Ureter (tissue), 1 donor: ENCODE data around the gene GNA15. TPM values are rescaled to one million over a fixed set of nuclear protein-coding genes. Genes with fewer than 3 reads are reported as not detected.

Experiments used
- DNase-seq: peaks from one replicate; pipeline ENCODE4 v3.0.0-alpha.2; 2020; ENCODE audit warnings: low spot score
- total RNA-seq: library from RNA; stranded (reverse); gene quantifications from one replicate; pipeline ENCODE4 v1.2.4, GENCODE V29; 2023
- donor health status: DM: yes; HTN: yes; CAD: no.

Gene GNA15
- total RNA-seq, 1 donor from 2014 or later, result 28.5 TPM

DNA sequence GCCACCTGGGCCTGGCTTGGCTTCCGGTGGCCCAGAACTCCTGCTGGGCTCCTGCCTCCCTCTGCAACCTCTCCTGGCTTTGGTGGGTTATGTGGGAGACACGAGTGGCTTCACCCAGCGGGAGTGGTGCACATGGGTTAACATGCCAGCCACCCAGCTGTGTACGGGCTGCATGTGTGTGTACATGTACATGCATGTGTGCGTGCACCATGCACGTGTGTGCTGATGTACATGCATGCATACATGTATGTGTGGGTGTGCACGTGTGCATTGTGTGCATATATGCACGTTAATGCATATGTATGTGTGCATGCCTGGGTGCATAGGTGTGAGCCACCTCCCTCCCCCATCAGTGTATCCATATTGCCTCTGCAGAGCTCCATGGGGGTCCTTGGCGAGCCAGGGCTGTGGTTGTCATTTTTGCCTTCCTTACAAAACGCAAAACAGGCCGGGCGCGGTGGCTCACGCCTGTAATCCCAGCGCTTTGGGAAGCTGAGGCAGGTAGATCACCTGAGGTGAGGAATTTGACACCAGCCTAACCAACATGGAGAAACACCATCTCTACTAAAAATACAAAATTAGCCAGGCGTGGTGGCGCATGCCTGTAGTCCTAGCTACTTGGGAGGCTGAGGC is 29.2 kb upstream of the GNA15 start:
- no peak for DNase-seq

DNA sequence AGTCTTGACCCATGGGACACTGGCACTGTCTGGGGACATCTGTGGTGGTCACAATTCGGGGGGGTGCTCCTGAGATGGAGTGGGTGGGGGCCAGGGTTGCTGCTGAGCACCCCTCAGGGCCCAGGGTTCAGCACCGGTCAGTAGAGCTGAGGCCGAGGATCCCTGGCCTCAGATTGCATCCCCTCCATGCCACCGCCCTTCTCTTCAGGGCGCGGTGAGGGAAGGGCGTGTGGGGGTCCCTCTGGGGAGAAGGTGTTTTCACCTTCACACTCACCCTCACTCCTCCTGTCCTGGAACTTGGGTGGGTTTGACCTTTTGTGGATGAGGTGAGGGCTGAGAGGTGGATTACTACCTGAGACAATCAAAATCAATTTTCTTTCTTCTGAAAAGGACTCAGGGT is 28.2 kb upstream of the GNA15 start:
- no peak for DNase-seq

DNA sequence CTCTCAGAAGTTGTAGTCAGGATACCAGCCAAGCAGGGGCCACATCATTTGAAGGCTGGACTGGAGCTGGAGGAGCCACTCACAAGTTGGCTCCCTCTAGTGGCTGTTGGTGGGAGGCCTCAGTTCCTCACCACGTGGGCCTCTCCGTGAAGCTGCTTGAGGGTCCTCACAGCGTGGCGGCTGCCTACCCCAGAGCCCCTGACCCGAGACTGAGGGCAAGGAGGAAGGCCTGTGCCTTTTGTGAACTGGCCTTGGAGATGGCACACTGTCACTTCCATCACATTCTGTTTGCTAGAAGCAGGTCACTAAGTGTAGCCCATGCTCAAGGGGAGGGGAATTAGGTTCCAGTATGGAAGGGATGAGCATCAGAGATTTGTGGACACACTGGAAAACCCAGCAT is 27.1 kb upstream of the GNA15 start:
- DNase-seq, result no peak

DNA sequence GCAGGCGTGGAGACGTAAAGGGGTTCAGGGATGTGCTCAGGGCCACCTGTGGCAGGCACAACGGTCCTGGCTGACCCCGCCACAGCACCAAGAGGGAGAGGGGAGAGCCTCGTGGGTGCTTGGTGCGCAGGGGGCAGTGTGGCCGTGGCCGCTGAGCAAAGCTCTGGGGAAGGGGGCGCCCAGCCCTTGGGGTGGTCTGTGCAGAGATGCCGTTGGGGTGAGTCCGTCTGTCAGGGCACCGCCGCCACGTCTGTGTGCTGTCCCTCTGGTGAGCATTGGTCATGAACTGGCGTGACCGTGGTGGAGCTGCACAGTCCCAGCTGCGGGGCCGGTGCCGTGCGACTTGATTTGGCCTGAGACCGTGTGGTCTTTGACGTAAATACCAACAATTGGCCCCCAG is 26.3 kb upstream of the GNA15 start:
- DNase-seq, result no peak

DNA sequence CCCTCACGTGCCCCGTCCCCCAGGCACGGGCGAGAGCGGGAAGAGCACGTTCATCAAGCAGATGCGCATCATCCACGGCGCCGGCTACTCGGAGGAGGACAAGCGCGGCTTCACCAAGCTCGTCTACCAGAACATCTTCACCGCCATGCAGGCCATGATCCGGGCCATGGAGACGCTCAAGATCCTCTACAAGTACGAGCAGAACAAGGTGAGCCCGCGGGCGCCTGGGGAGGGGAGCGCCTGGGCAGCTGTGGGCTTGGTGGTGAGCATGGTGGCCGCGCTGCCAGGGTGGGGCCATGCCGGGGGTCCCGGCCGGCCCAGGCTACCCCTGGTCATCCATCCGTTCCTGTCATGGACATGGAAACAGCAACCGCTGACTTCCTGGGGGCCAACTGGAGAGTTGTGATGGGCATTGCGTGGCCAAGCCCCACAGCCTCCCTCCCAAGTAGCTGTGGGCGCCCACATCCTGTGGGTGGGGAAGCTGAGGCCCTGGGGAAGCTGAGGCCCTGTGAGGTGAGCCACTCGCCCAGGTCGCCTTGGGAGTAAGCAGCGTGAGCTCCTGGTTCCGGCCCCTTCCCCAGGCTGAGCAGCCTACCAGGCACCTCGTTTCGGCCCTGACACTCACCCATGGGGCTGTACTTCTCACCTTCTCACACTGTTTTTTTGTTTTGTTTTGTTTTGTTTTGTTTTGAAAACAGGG is 25.6 kb upstream of the GNA15 start:
- DNase-seq, result no peak

DNA sequence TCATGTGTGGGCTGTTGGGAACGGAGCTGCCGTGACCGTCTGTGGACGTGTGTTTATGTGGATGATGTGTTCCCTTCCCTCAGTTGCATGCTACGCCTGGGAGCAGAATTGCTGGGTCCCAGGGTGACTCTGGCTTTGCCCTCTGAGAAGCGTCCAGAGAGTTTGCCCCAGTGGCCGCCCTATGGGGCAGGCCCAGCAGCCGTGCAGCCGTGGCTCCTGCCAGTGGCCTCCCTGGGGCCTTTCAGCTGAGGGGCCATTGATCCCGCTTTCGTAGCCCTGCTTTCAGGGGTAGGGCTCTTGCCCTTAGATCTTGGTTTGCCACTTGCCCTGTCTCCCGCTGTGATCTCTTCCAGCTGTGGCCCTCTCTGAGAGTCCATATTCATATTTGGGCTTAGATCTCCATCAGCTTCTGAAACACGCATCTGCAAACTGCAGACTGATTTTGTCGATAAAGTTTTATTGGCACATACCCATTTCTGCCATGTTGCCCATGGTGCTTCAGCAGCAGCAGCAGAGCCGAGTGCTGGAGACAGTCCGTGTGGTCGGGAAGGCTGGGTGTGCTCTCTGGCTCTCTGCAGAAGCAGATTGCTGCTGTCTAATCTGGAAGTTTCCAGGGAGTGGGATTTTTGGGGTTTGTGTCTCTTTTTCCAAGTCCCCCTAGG is 24.1 kb upstream of the GNA15 start:
- no peak for DNase-seq

DNA sequence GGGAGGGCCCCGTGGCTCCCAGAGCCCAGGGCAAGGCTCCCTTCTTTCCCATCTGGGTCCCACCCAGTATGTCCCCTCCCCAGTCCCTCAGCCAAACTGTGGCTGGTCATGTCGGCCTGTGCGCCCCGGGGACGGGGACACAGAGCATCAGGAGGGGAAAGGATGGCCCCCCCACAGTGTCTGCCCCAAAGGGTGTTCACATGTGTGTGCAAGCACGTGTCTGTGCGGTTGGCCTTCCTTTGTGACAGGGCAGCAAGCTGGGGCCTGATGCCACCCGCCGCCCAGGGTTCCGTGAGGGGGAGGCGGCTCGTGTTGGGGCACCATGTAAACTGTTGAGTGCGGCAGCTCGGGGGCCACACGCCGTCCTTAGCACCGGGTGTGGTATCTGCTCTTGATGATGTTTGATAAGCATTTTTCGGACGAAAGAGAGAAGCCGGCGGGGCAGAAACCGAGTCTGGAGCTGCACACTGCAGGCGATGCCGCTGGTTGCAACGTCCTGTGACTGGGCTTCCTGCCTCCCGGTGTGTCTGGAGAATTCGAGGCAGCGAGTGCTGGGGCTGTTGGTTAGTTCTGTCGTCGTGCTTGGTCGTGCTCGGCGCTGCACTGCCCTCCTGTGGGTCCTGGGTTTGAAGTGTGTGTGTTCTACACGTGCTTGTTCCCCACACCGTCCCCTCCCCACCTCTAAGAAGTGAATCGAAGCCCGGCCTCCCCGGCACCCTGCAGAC is 23.3 kb upstream of the GNA15 start:
- no peak for DNase-seq

DNA sequence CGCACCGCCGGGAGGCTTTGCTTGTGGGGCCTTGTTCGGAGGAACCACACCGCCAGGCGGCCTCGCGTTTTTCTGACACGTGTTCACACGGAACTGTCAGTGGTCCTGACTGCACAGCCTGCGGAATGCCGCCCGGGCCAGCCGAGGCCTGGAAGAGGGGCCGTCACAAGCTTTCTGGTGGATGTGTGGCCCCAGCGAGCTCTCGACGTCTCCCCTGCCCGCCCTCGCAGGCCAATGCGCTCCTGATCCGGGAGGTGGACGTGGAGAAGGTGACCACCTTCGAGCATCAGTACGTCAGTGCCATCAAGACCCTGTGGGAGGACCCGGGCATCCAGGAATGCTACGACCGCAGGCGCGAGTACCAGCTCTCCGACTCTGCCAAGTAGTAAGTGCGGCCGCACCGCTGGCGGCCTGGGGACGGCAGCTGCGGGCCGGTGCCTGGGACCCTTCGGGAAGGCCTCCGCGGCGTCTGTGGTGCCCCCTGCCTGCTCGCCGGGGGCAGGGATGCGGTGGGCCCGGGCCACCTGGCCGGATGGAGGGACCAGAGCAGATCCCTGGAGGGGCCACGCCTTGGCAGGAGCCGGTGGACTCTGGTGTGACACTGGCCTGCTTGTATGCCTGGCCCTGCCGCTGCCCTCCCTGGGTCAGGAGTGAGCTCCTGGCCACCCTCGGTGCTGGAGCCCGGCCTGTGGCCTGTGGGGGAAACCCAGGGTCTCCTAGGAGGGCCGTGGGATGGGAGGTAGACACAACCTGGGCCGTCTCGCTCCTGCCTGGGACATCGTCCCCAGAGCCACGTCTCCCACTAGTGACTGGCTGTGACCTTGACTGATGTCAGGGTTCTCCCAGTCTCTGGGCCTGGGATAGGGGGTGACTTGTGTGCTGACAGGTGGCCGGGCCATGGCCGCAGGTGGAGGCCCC is 22.5 kb upstream of the GNA15 start:
- DNase-seq, result no peak

DNA sequence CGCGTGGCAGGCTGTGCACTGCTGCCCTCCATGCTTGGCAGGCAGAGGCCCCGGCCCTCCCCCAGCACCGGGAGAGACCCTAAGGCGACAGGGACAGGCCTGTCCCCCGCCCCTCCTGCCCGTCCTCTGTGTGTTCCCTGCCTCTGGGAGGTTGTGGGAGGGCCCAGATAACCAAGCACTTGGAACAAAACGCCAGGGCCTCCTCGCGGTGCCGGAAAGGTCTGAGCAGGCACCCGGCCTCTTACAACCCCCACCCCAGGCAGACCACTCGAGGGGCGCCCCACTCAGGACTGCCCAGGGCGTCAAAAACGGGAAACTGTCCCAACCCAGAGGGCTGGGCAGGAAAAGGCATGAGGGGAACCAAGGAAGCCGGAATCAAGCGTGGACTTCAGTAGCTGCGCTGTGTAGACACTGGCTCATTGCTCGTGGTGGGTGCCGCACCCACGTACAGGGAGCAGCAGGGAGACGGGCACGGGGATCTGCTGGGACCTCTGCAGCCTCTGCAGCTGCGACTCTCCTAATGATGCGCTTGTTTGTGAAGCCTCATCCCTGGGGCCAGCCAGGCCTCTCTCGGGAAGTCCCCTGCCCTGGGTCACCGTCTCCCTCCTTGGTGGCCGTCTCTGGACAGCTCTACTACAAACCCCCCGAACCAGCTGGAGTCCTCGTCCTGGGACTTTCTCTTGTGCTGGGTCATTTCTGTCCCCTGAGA is 21.7 kb upstream of the GNA15 start:
- no peak for DNase-seq

DNA sequence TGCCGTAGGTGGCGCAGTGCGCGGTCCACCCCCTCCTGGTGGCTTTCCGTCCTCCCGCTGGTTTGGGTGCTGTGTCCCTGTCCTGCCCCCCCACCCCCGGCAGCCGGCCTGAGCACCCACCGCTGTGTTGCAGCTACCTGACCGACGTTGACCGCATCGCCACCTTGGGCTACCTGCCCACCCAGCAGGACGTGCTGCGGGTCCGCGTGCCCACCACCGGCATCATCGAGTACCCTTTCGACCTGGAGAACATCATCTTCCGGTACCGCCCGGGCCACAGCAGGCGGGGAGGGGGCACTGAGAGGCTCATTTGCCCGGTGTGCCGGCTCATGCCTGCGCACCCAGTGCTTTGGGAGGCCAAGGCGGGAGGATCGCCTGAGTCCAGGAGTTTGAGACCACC is 21.0 kb upstream of the GNA15 start:
- no peak for DNase-seq

DNA sequence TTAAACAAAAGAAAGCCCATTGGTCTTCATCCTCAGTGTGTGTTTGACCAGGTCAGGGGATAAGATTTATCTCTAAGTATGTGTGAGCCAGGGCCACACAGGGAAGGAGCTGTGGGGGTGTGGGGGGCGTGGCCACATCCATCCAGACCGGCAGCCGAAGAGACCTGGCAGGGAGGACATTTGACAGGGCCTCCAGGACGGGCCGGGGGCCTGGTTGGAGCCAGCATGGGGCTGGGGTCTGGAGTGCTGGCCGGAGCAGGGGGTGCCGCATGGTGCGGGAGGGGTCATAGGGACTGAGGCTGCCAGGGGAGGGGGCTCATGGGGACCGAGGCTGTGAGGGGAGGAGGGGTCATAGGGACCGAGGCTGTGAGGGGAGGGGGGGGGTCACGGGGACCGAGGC is 20.4 kb upstream of the GNA15 start:
- DNase-seq, result no peak

DNA sequence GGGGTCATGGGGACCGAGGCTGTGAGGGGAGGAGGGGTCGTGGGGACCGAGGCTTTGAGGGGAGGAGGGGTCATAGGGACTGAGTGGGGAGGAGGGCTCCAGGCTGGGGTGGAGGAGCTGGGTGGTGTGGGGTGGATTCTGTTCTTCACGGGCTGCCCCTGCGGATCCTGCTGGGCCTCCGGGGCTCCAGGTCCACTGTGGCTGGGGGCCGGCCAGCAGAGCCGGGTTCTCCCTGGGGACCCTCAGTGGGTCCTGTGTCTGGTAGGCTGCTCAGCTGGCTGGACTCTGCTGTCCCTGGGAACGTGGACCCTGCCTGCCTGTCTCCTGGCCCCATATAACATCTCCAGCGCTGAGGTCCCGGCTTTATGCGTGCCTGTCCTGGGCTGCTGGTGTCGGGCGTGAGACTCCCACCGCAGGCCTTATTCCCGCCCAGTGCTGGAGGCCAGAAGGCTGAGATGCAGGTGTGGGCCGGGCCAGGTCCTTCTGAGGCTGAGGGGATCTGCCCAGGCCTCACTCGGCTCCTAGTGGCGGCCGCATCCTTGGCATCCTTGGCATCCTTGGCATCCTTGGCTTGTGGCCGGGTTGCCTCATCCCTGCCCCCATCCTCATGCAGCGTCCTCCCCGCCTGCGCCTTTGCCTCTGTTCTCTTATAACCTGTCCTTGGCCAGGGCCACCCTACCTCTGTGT is 19.8 kb upstream of the GNA15 start:
- DNase-seq, result no peak

DNA sequence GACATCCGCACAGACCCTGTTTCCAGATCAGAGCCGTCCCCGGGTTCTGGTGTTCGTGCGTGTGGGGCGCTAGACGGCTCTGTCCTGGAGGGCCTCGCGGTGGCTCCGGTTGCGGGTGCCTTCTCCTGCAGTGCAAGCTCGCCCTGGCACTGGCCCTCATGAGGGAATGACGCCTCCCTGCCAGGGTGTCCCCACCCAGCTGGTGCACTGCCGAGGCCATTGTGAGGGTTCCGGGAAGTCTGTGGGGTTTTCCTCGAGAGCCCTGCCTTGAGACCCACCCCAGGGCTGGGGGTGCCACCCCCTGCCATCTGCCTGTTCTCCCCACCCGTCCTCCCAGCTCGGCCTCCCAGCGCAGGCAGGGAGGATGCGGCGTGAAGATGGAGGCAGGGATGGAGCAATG is 19.2 kb upstream of the GNA15 start:
- DNase-seq, result no peak

DNA sequence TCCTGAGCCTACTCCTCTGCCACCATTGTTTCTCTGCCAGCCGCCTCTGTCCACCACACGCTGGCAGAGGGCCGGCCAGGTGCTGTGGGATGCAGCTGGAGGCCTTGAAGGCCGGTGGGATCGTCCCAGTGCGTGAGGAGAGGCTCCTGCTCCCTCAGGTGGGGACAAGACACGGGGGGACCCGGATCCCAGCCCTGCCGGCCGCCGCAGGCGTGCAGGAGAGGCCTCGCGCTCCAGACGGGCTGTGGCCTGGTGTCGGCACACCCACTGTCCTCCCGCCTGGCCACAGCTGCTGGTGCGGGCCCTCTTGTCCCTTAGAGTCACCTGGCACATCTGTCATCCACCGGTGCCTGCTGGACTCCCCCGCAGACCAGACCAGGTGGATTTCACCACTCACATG is 18.1 kb upstream of the GNA15 start:
- DNase-seq, result no peak

DNA sequence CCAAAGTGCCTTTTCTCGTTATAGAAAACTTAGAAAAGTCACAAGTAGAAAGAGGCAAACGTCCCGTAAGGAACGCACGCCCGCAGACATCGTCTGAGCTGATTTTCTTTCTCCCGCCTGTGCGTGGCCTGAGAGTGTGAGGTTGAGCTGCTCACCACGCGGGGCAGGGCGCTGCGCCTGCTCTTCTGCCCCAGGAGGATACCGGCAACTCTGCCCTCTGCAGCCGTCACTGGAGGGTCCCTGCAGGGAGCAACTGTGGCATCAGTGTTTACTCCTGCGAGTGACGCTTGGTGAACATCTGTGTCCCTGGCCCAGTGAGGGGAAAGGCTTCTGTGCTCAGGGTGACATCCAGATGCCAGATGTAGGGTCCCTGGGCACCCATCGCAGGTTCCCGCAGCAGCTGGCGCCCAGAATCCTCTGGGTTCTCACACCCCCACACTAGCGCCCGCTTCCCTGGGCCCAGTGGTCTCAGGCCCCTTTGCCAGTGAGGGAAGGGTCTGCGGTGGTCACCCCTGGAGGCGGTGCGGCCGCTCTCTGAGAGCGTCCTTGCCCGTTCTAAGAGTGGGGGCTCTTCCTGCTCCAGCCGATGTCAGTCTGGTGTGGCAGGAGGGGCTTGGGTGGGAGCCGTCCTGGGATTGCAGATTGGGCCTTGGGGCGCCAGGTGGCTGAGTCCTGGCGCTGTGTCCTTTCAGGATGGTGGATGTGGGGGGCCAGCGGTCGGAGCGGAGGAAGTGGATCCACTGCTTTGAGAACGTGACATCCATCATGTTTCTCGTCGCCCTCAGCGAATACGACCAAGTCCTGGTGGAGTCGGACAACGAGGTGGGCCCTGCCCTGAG is 17.4 kb upstream of the GNA15 start:
- DNase-seq, result no peak

DNA sequence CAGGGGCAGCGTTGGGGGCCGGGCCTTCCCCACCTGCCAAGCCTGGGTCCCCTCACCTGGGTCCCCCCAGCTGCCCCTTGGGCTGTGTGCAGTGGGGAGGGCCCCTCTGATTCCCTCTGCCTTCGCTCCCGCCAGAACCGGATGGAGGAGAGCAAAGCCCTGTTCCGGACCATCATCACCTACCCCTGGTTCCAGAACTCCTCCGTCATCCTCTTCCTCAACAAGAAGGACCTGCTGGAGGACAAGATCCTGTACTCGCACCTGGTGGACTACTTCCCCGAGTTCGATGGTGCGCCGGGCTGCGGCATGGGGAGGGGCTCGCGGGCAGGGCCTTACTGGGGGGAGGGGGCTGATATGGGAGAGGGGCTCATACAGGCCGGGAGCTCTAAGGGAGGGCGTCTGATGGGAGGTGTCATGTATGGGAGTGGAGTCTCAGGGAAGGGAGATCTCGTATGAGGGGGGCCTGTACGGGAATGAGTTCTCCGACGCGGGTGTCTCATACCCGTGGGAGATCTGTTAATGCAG is 16.7 kb upstream of the GNA15 start:
- no peak for DNase-seq

DNA sequence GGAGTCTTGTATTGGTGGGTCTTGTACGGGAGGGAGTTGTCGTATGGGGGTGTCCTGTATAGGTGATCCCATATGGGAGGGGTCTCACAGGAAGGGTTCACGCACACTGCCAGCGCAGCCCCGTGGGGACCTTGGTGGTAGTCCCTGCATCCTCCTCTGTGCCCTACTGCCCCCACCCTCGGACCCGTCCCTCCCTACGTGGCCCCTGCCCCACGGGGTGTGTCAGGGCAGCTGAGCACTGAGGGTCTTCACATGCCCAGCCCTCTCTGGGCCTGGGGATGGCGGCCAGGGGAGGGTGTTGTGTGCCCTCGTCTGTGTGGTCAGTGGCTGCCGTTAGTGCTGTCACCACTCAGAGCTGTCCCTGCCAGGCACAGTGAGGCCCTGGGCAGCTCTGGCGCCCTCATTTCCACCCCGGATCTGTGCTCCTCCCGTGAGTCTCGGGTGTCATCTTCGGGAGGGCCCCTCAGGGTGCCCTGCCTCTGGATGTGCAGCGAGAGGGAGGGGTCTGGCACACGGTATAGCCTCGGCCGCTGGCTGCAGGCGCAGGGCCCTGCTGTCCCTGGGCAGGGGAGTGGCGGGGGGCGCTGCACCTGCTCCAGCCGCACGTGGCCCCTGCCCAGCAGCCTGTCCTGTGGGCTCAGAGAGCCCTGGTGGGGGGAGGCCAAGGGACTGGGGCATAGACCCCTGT is 16.0 kb upstream of the GNA15 start:
- DNase-seq, result no peak

DNA sequence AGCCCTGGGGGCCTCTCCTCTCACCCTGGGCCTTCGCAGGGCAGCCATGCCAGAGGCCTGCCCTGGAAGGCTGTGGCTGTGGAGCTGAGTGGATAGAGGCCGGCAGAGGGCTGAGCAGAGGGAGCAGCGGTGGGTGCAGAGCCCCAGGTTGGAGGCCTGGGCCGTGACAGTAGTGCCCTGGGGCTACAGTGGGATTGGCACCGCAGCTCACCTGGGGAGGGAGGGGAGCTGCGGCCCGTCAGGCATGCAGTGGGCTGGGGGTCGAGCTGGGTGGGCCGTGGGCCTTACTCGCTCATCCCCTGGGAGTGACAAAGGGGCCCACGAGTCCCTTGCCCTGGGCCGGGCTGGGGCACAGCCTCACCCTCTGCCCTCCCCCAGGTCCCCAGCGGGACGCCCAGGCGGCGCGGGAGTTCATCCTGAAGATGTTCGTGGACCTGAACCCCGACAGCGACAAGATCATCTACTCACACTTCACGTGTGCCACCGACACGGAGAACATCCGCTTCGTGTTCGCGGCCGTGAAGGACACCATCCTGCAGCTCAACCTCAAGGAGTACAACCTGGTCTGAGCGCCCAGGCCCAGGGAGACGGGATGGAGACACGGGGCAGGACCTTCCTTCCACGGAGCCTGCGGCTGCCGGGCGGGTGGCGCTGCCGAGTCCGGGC is 15.1 kb upstream of the GNA15 start:
- DNase-seq, result no peak
